ENCODE results near the gene HACD1. TPM values are rescaled to one million over a fixed set of nuclear protein-coding genes. Genes with fewer than 3 reads are reported as not detected.

Gene HACD1
- total and polyA plus RNA-seq, 10 of the 15 experiments (the other 5 are each of a cell fraction or from before 2014, with no cell fraction given) = 0.22 to 1.5 (median 0.78) TPM; not detected in 1

DNA sequence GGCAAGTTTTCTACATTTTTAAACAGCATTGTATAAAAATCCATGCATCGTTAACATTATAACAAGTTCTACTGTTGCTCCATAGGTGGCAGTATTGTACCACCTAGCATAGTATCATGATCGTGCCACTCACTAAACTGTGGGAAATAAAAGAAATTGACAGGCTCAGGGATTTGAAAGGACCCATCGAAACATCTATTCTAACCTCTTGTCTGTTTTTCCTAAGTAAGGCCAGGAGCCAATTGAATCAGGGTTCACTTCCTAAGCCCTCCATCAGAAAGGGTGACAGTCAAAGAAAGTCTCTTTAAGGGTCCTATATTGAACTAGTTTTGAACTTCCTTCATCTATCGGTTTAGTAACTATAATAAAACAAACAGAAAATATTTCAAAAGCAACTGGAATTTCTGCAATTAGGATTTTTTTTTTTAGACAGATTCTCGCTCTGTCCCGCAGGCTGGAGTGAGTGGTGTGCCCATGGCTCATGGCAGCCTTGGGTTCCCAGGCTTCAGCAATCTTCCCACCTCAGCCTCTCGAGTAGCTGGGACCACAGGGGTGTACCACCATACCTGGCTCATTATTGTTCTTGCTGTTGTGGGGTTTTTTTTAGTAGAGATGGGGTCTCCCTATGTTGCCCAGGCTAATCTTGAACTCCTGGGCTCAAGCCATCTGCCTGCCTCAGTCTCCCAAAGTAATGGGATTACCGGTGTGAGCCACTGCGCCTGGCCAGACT is 9.4 kb downstream of the HACD1 start (continued):
- TF ChIP-seq, protein P1, sequence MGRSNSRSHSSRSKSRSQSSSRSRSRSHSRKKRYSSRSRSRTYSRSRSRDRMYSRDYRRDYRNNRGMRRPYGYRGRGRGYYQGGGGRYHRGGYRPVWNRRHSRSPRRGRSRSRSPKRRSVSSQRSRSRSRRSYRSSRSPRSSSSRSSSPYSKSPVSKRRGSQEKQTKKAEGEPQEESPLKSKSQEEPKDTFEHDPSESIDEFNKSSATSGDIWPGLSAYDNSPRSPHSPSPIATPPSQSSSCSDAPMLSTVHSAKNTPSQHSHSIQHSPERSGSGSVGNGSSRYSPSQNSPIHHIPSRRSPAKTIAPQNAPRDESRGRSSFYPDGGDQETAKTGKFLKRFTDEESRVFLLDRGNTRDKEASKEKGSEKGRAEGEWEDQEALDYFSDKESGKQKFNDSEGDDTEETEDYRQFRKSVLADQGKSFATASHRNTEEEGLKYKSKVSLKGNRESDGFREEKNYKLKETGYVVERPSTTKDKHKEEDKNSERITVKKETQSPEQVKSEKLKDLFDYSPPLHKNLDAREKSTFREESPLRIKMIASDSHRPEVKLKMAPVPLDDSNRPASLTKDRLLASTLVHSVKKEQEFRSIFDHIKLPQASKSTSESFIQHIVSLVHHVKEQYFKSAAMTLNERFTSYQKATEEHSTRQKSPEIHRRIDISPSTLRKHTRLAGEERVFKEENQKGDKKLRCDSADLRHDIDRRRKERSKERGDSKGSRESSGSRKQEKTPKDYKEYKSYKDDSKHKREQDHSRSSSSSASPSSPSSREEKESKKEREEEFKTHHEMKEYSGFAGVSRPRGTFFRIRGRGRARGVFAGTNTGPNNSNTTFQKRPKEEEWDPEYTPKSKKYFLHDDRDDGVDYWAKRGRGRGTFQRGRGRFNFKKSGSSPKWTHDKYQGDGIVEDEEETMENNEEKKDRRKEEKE (IDR thresholded peaks at IDR 0.05) = no peak
- TF ChIP-seq, protein P2, sequence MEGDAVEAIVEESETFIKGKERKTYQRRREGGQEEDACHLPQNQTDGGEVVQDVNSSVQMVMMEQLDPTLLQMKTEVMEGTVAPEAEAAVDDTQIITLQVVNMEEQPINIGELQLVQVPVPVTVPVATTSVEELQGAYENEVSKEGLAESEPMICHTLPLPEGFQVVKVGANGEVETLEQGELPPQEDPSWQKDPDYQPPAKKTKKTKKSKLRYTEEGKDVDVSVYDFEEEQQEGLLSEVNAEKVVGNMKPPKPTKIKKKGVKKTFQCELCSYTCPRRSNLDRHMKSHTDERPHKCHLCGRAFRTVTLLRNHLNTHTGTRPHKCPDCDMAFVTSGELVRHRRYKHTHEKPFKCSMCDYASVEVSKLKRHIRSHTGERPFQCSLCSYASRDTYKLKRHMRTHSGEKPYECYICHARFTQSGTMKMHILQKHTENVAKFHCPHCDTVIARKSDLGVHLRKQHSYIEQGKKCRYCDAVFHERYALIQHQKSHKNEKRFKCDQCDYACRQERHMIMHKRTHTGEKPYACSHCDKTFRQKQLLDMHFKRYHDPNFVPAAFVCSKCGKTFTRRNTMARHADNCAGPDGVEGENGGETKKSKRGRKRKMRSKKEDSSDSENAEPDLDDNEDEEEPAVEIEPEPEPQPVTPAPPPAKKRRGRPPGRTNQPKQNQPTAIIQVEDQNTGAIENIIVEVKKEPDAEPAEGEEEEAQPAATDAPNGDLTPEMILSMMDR (IDR thresholded peaks at IDR 0.05 in 2 of 3, conservative IDR thresholded peaks at IDR 0.05 in 1 of 3; ENCODE audit: control insufficient read depth in 2 of 3, extremely low read depth in 1 of 3, insufficient read depth in 1 of 3, low read depth in 3 of 3, low read length in 3 of 3) = peak; percentile 74 to 88 (median 79)
- TF ChIP-seq ZNF24 (IDR thresholded peaks at IDR 0.05) = no peak
- no peak for TF ChIP-seq YBX1 (IDR thresholded peaks at IDR 0.05)
- peak; percentile 96 for TF ChIP-seq RAD21 (IDR thresholded peaks at IDR 0.05; ENCODE audit: insufficient read depth, low read depth, low read length)
- TF ChIP-seq NR2C2 (IDR thresholded peaks at IDR 0.05; ENCODE audit: borderline replicate concordance, control insufficient read depth, insufficient read length, low read depth) = no peak
- no peak for TF ChIP-seq POLR2A (IDR thresholded peaks at IDR 0.05; ENCODE audit: low read depth, low read length)
- TF ChIP-seq RCOR1 (conservative IDR thresholded peaks at IDR 0.05; ENCODE audit: low read depth, low read length) = no peak
- TF ChIP-seq EED (IDR thresholded peaks at IDR 0.05; ENCODE audit: low read depth) = no peak

Data from GM12878 (cell line).